DND-41 (cell line): ENCODE data around the gene AQP9.

ENCODE experiments used
- CTCF ChIP-seq: IDR thresholded peaks from 2 replicates; pipeline ENCODE4 v1.5.1; 2012; ENCODE audit warnings: borderline replicate concordance, low read length, moderate library complexity, mild to moderate bottlenecking; ENCODE audit not compliant: poor library complexity, severe bottlenecking; ENCODE audit errors: extremely low read depth
- EZH2 ChIP-seq: IDR thresholded peaks from 3 replicates; pipeline ENCODE4 v1.6.1; 2012; ENCODE audit warnings: borderline replicate concordance, low read depth, mild to moderate bottlenecking, moderate library complexity, low read length, inconsistent platforms; ENCODE audit not compliant: severe bottlenecking

- TF ChIP-seq CTCF = no peak
- TF ChIP-seq EZH2 = no peak
Measured at GRCh38 chr15:58148120-58148519, 9.9 kb downstream of the AQP9 start.
